OCI-LY1 (cell line): ENCODE data around the gene RALGPS2.
A peak's percentile ranks its signal among the peaks of the same experiment; 100 is the strongest.
"Not testable (repeated sequence)": the region's sequence is repeated elsewhere in the genome, so short reads cannot be mapped to it uniquely, and the experiment has no call there.

Experiments
- H2AFZ ChIP-seq: fragments of 200-600 bp; sonication (generic), shearing (Covaris generic); 2 replicates; pipeline ENCODE4 v1.6.0; 2014; ENCODE audit warnings: antibody characterized with exemption, mild to moderate bottlenecking, low read length
- H3F3A ChIP-seq: fragments of 200-600 bp; sonication (generic), shearing (Covaris generic); 2 replicates; pipeline ENCODE4 v1.6.0; 2014; ENCODE audit warnings: mild to moderate bottlenecking, antibody characterized with exemption, low read length, moderate library complexity; ENCODE audit not compliant: insufficient read depth
- H3K27ac ChIP-seq: fragments of 200-600 bp; sonication (generic); 2 replicates; pipeline ENCODE4 v1.5.1; 2014; ENCODE audit warnings: low read length, mixed run types, mild to moderate bottlenecking, low read depth; ENCODE audit not compliant: poor library complexity, severe bottlenecking
- H3K27me3 ChIP-seq: fragments of 200-600 bp; sonication (generic); 2 replicates; pipeline ENCODE4 v1.6.0; 2014; ENCODE audit warnings: antibody characterized with exemption, mild to moderate bottlenecking, low read length, moderate library complexity; ENCODE audit not compliant: insufficient read depth
- H3K36me3 ChIP-seq: fragments of 200-600 bp; sonication (generic); 2 replicates; pipeline ENCODE4 v1.6.1; 2014; ENCODE audit warnings: mild to moderate bottlenecking, antibody characterized with exemption, low read length, moderate library complexity, mixed read lengths; ENCODE audit not compliant: insufficient read depth
- H3K4me1 ChIP-seq: fragments of 200-600 bp; sonication (generic); 2 replicates; pipeline ENCODE4 v1.5.1; 2014; ENCODE audit warnings: mild to moderate bottlenecking, low read length, moderate library complexity; ENCODE audit not compliant: insufficient read depth, severe bottlenecking
- H3K4me2 ChIP-seq: fragments of 200-600 bp; sonication (generic), shearing (Covaris generic); 2 replicates; pipeline ENCODE4 v1.6.1; 2014; ENCODE audit warnings: low read length
- H3K4me3 ChIP-seq: fragments of 200-600 bp; sonication (generic); 2 replicates; pipeline ENCODE4 v1.5.1; 2014; ENCODE audit warnings: low read length, low read depth, mild to moderate bottlenecking, mixed read lengths; ENCODE audit not compliant: poor library complexity, severe bottlenecking
- H3K79me2 ChIP-seq: fragments of 200-600 bp; shearing (Covaris generic); 2 replicates; pipeline ENCODE4 v1.6.1; 2016; ENCODE audit warnings: mixed run types, low read length, mixed read lengths; ENCODE audit not compliant: insufficient read depth
- H3K9ac ChIP-seq: fragments of 200-600 bp; sonication (generic), shearing (Covaris generic); 2 replicates; pipeline ENCODE4 v1.6.1; 2014; ENCODE audit warnings: mild to moderate bottlenecking, low read length, mixed read lengths
- H3K9me2 ChIP-seq: fragments of 200-600 bp; sonication (generic), shearing (Covaris generic); 2 replicates; pipeline ENCODE4 v1.6.1; 2014; ENCODE audit warnings: low read depth, mild to moderate bottlenecking, low read length, mixed read lengths
- H3K9me3 ChIP-seq: fragments of 200-600 bp; shearing (Covaris generic); 2 replicates; pipeline ENCODE4 v1.6.1; 2014; ENCODE audit warnings: low read length, mixed read lengths
- H4K20me1 ChIP-seq: fragments of 200-600 bp; sonication (generic), shearing (Covaris generic); 2 replicates; pipeline ENCODE4 v1.6.0; 2016; ENCODE audit warnings: mild to moderate bottlenecking, low read length; ENCODE audit not compliant: insufficient read depth
- CTCF ChIP-seq: fragments of 200-600 bp; sonication (generic), shearing (Covaris generic); IDR thresholded peaks from 2 replicates; pipeline ENCODE4 v1.5.1; 2017; ENCODE audit warnings: mild to moderate bottlenecking, antibody characterized with exemption, low read length, moderate library complexity, mixed read lengths
- EZH2 ChIP-seq: fragments of 200-600 bp; sonication (generic), shearing (Covaris generic); IDR thresholded peaks from 2 replicates; pipeline ENCODE4 v1.8.0; 2017; ENCODE audit warnings: borderline replicate concordance, mixed run types, mild to moderate bottlenecking, antibody characterized with exemption, low read length, moderate library complexity, mixed read lengths

The RALGPS2 gene

DNA sequence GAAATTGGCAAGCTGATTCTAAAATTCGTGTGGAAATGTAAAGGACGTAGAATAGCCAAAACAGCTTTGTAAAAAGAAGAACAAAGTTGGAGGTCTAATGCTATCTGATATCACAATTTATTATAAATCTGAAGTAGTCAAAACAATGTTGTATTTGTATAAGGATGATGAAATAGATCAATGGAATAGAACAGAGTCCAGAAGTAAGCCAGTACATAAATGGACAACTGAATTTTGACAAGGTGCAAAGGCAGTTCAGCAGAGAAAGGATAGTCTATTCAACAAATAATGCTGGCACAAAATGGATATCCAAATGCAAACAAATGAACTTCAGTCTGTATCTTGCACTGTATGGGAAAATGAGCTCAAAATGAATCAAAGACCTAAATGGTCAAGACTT lies 20.2 kb downstream of the RALGPS2 start:
- no peaks in the 10 kb centered on the region for H4K20me1 ChIP-seq
- H3K9ac ChIP-seq = no peak overlapping the region
- H3K4me2 ChIP-seq = no peak overlapping the region
- H3K4me3 ChIP-seq = no peak overlapping the region
- H2AFZ ChIP-seq = no peak overlapping the region
- peaks cover 100% of the 10 kb centered on the region for H3K36me3 ChIP-seq
- no peaks in the 10 kb centered on the region for H3K27me3 ChIP-seq
- no peak for TF ChIP-seq CTCF
- TF ChIP-seq EZH2 = no peak
- no peak overlapping the region for H3K27ac ChIP-seq
- no peaks in the 10 kb centered on the region; the same call in 1 of the 2 replicates for H3K9me3 ChIP-seq
- H3K79me2 ChIP-seq = peaks cover 98% of the 10 kb centered on the region
- H3K9me2 ChIP-seq = no peaks in the 10 kb centered on the region
- no peaks in the 10 kb centered on the region for H3F3A ChIP-seq
- H3K4me1 ChIP-seq = peaks cover 13% of the 10 kb centered on the region

GRCh38 chr1:178746345-178746744 lies 21.3 kb downstream of the RALGPS2 start:
- no peaks in the 10 kb centered on the region for H3K9me2 ChIP-seq
- peaks cover 98% of the 10 kb centered on the region for H3K79me2 ChIP-seq
- H3K4me3 ChIP-seq = no peak overlapping the region
- H3K36me3 ChIP-seq = peaks cover 100% of the 10 kb centered on the region
- H3K9me3 ChIP-seq = peaks cover 6% of the 10 kb centered on the region
- no peak for TF ChIP-seq CTCF
- no peak for TF ChIP-seq EZH2
- H3F3A ChIP-seq = no peaks in the 10 kb centered on the region
- H3K9ac ChIP-seq = no peak overlapping the region
- H2AFZ ChIP-seq = no peak overlapping the region
- no peak overlapping the region for H3K27ac ChIP-seq
- no peaks in the 10 kb centered on the region for H4K20me1 ChIP-seq
- H3K27me3 ChIP-seq = no peaks in the 10 kb centered on the region
- no peak overlapping the region for H3K4me2 ChIP-seq
- H3K4me1 ChIP-seq = peaks cover 13% of the 10 kb centered on the region

GRCh38 chr1:178747361-178747760 lies 22.3 kb downstream of the RALGPS2 start:
- H3F3A ChIP-seq, H3K9me3 ChIP-seq, H3K27me3 ChIP-seq, H4K20me1 ChIP-seq, H3K9me2 ChIP-seq, H3K4me3 ChIP-seq, H3K9ac ChIP-seq, H3K27ac ChIP-seq, H2AFZ ChIP-seq, H3K4me2 ChIP-seq: not testable (repeated sequence)
- Histone ChIP-seq H3K4me1 (peaks cover 13% of the 10 kb centered on the region), H3K36me3 (peaks cover 100% of the 10 kb centered on the region), H3K79me2 (peaks cover 98% of the 10 kb centered on the region)

DNA sequence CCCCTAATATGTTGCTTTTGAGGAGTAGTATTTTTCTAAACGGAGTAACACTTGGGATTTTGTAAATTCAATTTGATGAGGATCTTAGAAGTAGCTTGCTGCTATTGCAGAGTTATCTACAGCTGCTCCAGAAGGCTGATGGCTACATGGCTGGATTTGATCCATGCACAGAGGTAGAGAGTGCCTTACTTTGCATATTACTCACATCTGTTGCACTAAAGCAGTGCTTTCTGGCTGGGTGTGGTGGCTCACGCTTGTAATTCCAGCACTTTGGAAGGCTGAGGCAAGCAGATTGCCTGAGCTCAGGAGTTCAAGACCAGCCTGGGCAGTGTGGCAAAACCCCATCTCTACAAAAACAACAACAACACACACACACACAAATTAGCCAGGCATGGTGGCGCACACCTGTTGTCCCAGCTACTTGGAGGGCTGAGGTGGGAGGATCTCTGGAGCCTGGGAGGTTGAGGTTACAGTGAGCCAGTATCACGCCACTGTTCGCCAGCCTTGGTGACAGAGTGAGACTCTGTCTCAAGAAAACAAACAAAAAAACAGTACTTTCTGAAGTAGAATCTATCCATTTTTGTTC lies 24.6 kb downstream of the RALGPS2 start:
- H3K79me2 ChIP-seq = peaks cover 98% of the 10 kb centered on the region
- H3F3A ChIP-seq = no peaks in the 10 kb centered on the region
- no peak overlapping the region for H3K4me3 ChIP-seq
- peaks cover 13% of the 10 kb centered on the region for H3K4me1 ChIP-seq
- H3K9ac ChIP-seq = no peak overlapping the region
- H2AFZ ChIP-seq = no peak overlapping the region
- H4K20me1 ChIP-seq = no peaks in the 10 kb centered on the region
- no peak overlapping the region; the same call in 1 of the 2 replicates for H3K4me2 ChIP-seq
- TF ChIP-seq CTCF (no peak), EZH2 (no peak)
- peak overlapping the region; percentile 51 for H3K27ac ChIP-seq
- no peaks in the 10 kb centered on the region for H3K9me2 ChIP-seq
- peaks cover 18% of the 10 kb centered on the region for H3K9me3 ChIP-seq
- H3K36me3 ChIP-seq = peaks cover 99% of the 10 kb centered on the region
- H3K27me3 ChIP-seq = no peaks in the 10 kb centered on the region
